Vagina (tissue), 2 donors: Measurements from ENCODE around the gene ADGRL2. TPM values are rescaled to one million over a fixed set of nuclear protein-coding genes. Genes with fewer than 3 reads are reported as not detected.
A peak's percentile ranks its signal among the peaks of the same experiment; 100 is the strongest.

Experiments
- DNase-seq, 2 donors: peaks; one replicate each; pipeline ENCODE4 v3.0.0-alpha.2; 2017; ENCODE audit errors: extremely low spot score in 2 of 2
- H3K27ac ChIP-seq: fragments of 200-600 bp; sonication (generic); one replicate; pipeline ENCODE4 v1.5.1; 2019
- H3K27me3 ChIP-seq: fragments of 200-600 bp; sonication (generic); one replicate; pipeline ENCODE4 v1.5.1; 2019
- H3K36me3 ChIP-seq, 2 donors: fragments of 200-600 bp; sonication (generic); one replicate each; pipeline ENCODE4 v1.5.1; 2017 to 2019
- H3K4me1 ChIP-seq: fragments of 200-600 bp; sonication (generic); one replicate; pipeline ENCODE4 v1.5.1; 2019
- H3K4me3 ChIP-seq, 2 donors: fragments of 200-600 bp; sonication (generic); 1 replicate in 1 of 2; 2 replicates in 1 of 2; pipeline ENCODE4 v1.5.1; 2016 to 2019
- H3K9me3 ChIP-seq: fragments of 200-600 bp; sonication (generic); one replicate; pipeline ENCODE4 v1.5.1; 2019
- CTCF ChIP-seq, 3 experiments: fragments of 450-650 bp in 2 of 3; fragments of 200-600 bp in 1 of 3; sonication (generic) in 1 of 3; IDR thresholded peaks; one replicate each; pipeline ENCODE4 v1.5.1; 2017 to 2019; ENCODE audit warnings: antibody characterized with exemption in 3 of 3, mild to moderate bottlenecking in 2 of 3, moderate library complexity in 2 of 3
- POLR2A ChIP-seq, 2 donors: fragments of 450-650 bp; IDR thresholded peaks; one replicate each; pipeline ENCODE4 v1.6.1; 2017; ENCODE audit warnings: antibody characterized with exemption in 2 of 2, mild to moderate bottlenecking in 2 of 2, moderate library complexity in 2 of 2
- POLR2AphosphoS5 ChIP-seq, 2 donors: sonication (generic); formaldehyde crosslinking; IDR thresholded peaks; one replicate each; pipeline ENCODE4 v1.9.0; 2017; ENCODE audit warnings: antibody characterized with exemption in 2 of 2, mild to moderate bottlenecking in 2 of 2, low read depth in 1 of 2; ENCODE audit not compliant: insufficient read depth in 1 of 2
- intact Hi-C: fragments of 100-400 bp; cut with DNase I; formaldehyde crosslinking; loops from one replicate; pipeline ENCODE4 v1.15.1; 2023
- total RNA-seq: library from RNA; depleted of rRNA; stranded (reverse); fragments of >200 nt; gene quantifications from one replicate; pipeline ENCODE4 v1.2.3, GENCODE V29; 2016

Gene ADGRL2
- total RNA-seq, 1 donor from 2014 or later, result 68.0 TPM

DNA sequence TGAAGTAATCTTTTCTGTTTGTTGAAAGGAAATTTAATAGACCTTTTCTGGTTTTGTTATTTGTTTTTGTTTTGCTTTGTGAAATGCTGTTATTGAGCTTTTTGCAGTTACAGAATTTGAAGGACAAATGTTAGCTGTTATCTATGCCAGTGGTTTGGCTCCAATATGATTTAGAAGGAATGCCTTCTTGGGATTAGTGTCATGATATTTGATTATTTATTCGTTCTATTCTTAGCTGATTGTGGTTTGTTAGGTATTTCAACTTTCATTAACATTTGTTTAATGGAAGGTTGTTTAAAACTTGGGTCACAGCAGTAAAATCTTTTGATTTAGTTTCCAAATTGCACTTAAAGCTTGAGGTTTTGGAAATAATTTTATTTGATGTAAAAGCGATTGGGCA is 33.5 kb downstream of the ADGRL2 start:
- H3K9me3 ChIP-seq, result no peaks in the 10 kb centered on the region
- TF ChIP-seq POLR2A (IDR thresholded peaks at IDR 0.05), result no peak
- H3K4me3 ChIP-seq, result no peak overlapping the region
- intact Hi-C loops, result no loop called here
- H3K27me3 ChIP-seq, result no peaks in the 10 kb centered on the region
- DNase-seq, result no peak
- H3K4me1 ChIP-seq, result peaks cover 34% of the 10 kb centered on the region
- no peaks in the 10 kb centered on the region for H3K36me3 ChIP-seq
- no peak overlapping the region for H3K27ac ChIP-seq

GRCh38 chr1:81834921-81835698 is 34.4 kb downstream of the ADGRL2 start:
- no peak overlapping the region for H3K4me3 ChIP-seq
- no peaks in the 10 kb centered on the region for H3K27me3 ChIP-seq
- TF ChIP-seq POLR2A (IDR thresholded peaks at IDR 0.05), result no peak
- TF ChIP-seq POLR2AphosphoS5 (IDR thresholded peaks at IDR 0.05; ENCODE audit: insufficient read depth in 1 of 2, low read depth in 1 of 2), result peak in 1 of 2 donors; percentile 72
- no peaks in the 10 kb centered on the region for H3K36me3 ChIP-seq
- no peak overlapping the region for H3K27ac ChIP-seq
- intact Hi-C loops, result no loop called here
- no peaks in the 10 kb centered on the region for H3K9me3 ChIP-seq
- no peak for DNase-seq
- H3K4me1 ChIP-seq, result peaks cover 34% of the 10 kb centered on the region

DNA sequence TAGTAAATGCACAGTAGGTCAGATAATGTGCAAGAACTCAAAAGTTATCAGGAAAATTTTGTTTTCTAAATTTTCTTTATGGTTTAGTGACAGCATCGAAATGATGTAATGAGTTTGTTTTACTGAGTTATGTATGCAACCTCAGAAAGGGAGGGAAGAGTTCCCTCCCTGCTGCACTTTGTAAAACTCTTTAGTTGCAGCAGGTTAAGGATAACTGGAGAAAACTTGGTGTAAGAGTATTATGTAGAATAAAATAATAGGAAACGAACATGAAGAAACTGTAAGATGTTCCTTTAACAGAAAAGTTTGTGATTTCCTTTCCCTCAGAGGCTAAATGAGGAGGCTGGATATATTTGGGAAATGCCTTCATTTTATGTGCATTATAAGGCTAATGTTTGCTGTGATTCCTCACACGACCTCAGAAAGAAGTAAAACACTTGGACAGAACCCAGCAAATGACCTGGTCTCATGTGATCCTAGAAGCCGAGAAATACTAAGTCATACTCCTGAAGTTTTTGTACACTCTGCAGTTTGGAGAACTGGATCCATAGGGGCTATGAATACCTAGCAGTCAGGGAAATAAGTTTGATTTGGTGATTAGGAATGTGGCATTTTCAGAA is 35.4 kb downstream of the ADGRL2 start:
- H3K9me3 ChIP-seq, result no peaks in the 10 kb centered on the region
- TF ChIP-seq CTCF (IDR thresholded peaks at IDR 0.05), result no peak
- TF ChIP-seq POLR2AphosphoS5 (IDR thresholded peaks at IDR 0.05; ENCODE audit: insufficient read depth in 1 of 2, low read depth in 1 of 2), result no peak
- TF ChIP-seq POLR2A (IDR thresholded peaks at IDR 0.05), result no peak
- intact Hi-C loops, result no loop called here
- H3K27me3 ChIP-seq, result no peaks in the 10 kb centered on the region
- no peak overlapping the region for H3K27ac ChIP-seq
- DNase-seq, result no peak
- no peaks in the 10 kb centered on the region for H3K36me3 ChIP-seq
- no peak overlapping the region for H3K4me3 ChIP-seq
- H3K4me1 ChIP-seq, result peaks cover 34% of the 10 kb centered on the region

- DNase-seq, result no peak
- TF ChIP-seq CTCF (IDR thresholded peaks at IDR 0.05), result no peak
- TF ChIP-seq POLR2A (IDR thresholded peaks at IDR 0.05), result no peak
- no peak for TF ChIP-seq POLR2AphosphoS5 (IDR thresholded peaks at IDR 0.05; ENCODE audit: insufficient read depth in 1 of 2, low read depth in 1 of 2)
- no peaks in the 10 kb centered on the region for H3K27me3 ChIP-seq
- peaks cover 0 to 7% of the 10 kb centered on the region in 2 donors for H3K36me3 ChIP-seq
- no peak overlapping the region for H3K4me3 ChIP-seq
- H3K27ac ChIP-seq, result no peak overlapping the region
- H3K9me3 ChIP-seq, result no peaks in the 10 kb centered on the region
- intact Hi-C loops, result no loop called here
- peaks cover 28% of the 10 kb centered on the region for H3K4me1 ChIP-seq
Measured at GRCh38 chr1:81838600-81839218, 38.0 kb downstream of the ADGRL2 start.

GRCh38 chr1:81840805-81841204 is 40.1 kb downstream of the ADGRL2 start:
- Histone ChIP-seq H3K4me1 (peaks cover 11% of the 10 kb centered on the region), H3K36me3 (peaks cover 0 to 7% of the 10 kb centered on the region in 2 donors), H3K27ac (no peak overlapping the region), H3K4me3 (no peak overlapping the region), H3K27me3 (no peaks in the 10 kb centered on the region), H3K9me3 (no peaks in the 10 kb centered on the region)
- DNase-seq, result no peak
- intact Hi-C loops, result no loop called here
- TF ChIP-seq POLR2AphosphoS5 (IDR thresholded peaks at IDR 0.05; ENCODE audit: insufficient read depth in 1 of 2, low read depth in 1 of 2), result no peak
- no peak for TF ChIP-seq POLR2A (IDR thresholded peaks at IDR 0.05)
- no peak for TF ChIP-seq CTCF (IDR thresholded peaks at IDR 0.05)
